ENCODE results near the gene SPATA31D1.
"Not testable (repeated sequence)": the region's sequence is repeated elsewhere in the genome, so short reads cannot be mapped to it uniquely, and the experiment has no call there.

SPATA31D1 gene

DNA sequence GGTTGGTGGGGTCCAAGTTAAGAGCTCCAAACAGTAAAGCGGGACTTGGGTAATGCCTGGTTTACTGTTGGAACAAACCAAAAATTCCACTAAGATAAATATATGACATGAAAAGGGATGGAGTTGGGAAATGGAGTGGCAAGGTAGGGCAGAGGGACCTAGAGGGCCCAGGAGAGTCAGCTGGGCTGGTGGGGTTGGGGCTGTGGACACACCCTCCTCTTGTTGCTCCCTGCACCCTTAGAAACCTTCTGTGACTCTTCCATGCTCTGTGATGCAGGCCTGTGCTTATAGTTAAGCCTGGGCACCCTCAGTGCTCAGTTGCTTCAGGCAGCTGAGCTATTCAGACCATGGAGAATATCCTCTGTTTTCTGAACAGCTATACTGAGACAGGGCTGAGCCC, at the start of gene SPATA31D1:
TSS of gene SPATA31D1 (plus strand) at position 301 of the 400 bp plus-strand sequence. CDS start at position 348, 47 bp downstream.
- DNase-seq, result not testable (repeated sequence)

- not testable (repeated sequence) for DNase-seq
These were observed 45.2 kb upstream of the SPATA31D1 start, which contains the start of gene SPATA31D3 for GRCh38 chr9:81943393-81943792. Gene SPATA31D3, plus strand, starts transcription at chr9:81943500. Its CDS starts 86 bp downstream, at chr9:81943586.

DNA sequence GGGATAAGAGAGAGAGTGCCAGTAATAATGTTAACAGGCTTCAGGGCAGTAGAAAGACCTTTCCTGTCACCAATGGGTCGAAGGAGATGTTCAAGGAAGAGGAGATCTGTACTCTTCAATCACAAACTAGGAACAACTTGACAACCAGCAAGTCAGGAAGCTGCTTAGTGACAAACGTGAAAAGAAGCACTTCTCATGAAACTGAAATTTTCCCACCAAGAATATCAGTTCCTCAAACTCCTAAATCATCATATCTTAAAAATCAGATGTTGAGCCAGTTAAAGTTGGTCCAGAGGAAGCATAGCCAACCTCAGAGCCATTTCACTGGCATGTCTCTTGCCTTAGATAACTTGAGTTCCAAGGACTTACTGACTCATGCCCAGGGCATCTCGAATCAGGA, 39.9 kb upstream of the SPATA31D1 start:
- not testable (repeated sequence) for DNase-seq

DNA sequence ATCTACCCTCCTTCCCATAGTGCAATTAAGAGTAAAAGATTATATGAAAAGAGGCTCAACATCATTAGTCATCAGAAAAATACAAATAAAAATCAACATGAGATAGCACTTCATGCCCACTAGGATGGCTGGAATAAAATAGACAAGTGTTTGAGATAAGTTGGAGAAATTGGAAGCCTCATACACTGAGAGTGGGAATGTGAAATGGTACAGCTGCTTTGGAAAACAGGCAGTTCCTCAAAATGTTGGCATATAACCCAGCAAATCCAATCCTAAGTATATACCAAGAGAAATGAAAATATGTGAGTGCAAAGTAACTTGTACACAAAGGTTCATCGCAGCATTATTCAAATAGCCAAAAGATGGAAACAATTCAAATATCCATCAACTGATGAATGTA, 35.5 kb upstream of the SPATA31D1 start:
- DNase-seq, result no peak

GRCh38 chr9:81955625-81956024, 32.9 kb upstream of the SPATA31D1 start:
- DNase-seq, result no peak

- DNase-seq, result no peak
These were observed 24.1 kb upstream of the SPATA31D1 start for GRCh38 chr9:81964218-81965171.

DNA sequence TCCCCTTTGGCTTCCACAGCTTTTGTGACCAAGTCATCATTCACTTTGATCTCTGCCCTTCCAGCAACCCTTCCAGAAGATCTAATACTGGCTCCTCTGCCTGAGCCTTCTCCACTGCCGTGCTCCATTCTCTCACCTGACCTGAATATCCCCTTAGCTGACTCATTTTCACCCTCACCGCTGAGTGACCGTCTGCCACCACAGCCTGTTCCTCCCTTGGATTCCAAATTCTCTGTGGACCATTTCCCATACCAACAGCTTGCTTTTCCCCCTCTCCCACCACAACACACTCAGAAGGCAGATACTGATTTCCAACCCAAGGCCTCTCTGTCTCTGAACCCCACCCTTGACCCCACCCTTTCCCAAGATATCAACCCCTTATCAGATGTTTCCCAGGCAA, 20.5 kb upstream of the SPATA31D1 start:
- DNase-seq, result no peak

DNA sequence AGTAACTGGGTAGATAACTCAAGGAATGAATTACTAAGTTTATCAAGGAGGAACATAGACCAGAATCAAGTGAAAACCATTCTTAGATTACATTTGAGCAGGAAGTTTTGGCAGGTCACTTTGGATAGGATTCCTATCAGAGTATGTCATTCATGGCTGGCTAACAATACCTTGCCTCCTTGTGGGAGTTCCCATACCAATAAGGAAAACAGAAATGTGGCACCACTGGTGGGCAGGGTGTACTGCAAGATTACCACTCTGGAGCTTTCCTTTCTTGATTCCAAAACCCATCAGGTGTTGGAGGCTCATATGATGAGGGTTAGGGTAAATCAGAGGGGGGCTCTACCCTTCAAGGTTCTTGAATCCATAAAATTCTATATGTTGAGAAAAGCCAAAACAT, 18.6 kb upstream of the SPATA31D1 start:
- no peak for DNase-seq

DNA sequence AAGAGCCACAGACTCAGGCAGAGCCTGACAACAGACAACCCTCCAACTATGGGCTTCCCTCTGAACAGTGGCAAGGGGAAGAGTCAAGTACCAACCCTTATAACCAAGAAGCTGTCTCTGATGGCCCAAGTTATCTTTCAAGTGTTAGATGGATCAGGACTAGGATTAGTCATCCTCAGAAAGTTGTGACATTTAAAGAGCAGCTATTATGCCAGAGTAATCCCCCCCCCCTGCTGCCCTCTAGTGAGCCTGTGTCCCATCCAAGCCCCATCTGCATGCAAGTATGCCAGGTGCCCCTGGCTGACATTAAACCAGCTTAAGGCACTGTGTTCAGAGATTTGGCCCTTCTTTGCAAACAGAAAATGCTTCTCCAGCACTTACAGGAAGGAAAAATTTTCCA, 16.8 kb upstream of the SPATA31D1 start:
- DNase-seq, result no peak

DNA sequence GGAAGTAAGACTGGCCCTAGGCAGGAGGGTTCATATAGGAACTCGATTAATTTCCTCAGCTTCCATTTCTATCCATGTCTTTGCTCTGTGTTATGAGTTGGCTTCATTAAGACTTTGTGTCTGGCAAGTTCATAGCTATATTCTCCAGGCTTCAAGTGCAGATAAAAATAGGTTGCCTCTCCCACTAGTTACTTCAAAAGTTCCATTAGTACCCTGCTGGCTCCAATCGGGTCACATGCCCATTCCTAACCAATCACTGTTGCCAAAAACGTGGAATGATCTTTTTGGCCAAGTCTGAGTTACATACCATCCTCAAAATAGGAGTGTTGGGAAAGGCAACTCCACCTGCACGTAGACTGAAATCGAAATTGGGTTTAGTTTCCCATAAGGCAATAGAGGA, 13.8 kb upstream of the SPATA31D1 start:
- DNase-seq, result no peak

DNA sequence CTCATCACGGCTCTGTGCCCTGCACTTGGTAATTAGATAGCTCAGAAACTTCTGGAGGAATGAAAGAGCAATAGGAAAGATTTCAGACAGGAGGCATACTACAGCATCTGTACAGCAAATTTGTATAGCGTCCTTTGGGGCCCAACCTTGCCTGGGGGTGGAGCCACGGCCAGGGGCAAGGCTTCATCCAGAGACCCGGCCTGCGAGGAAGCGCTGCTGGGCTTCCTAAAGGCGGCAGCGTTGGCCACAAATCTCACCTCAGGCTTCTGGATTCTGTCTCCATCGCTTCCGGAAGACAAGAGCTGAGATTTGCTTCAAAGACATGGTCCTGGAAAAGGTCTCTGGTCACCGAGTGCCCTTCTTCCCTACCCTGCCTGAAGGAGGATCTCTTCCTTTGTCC, 12.2 kb upstream of the SPATA31D1 start:
- no peak for DNase-seq

GRCh38 chr9:81979196-81979595, 9.4 kb upstream of the SPATA31D1 start:
- no peak for DNase-seq

GRCh38 chr9:81980568-81980967, 8.0 kb upstream of the SPATA31D1 start:
- DNase-seq, result no peak

GRCh38 chr9:81981883-81982282, 6.7 kb upstream of the SPATA31D1 start:
- DNase-seq, result no peak

- no peak for DNase-seq
These were observed 3.6 kb upstream of the SPATA31D1 start for GRCh38 chr9:81984928-81985327.

GRCh38 chr9:81986051-81986450, 2.5 kb upstream of the SPATA31D1 start:
- DNase-seq, result no peak

DNA sequence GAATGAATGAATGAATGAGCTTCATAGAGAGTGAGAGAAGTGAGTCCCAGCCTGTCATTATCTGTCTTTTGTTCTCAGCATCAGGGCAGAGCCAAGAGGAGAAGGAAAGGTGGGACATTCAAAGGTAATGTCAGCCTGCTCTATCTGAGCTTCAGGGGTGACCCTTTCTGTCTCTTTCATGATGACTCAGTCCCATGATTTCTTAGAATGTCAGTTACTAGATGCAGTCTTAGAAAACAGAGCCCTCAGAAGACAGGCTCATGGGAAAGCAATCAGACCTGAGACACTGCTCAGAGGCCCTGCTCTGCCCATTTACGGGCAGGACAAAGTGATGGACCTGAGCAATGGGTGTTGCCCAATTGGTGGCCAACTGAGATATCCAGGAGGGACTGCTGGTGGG, 1.1 kb downstream of the SPATA31D1 start:
- DNase-seq, result no peak

DNA sequence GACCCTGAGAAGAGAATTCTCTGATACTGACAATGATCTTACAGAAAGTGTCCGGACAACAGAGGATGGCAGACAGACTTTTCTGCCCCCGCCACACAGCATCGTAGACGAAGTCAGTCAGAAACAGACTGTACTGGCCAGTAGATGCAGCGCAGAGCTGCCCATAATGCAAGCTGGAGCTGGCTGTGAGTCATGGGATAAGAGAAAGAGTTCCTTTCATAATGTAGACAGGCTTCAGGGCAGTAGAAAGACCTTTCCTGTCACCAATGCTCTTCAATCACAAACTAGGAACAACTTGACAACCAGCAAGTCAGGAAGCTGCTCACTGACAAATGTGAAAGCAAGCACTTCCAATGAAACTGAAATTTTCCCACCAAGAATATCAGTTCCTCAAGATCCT, 5.1 kb downstream of the SPATA31D1 start:
- no peak for DNase-seq

DNA sequence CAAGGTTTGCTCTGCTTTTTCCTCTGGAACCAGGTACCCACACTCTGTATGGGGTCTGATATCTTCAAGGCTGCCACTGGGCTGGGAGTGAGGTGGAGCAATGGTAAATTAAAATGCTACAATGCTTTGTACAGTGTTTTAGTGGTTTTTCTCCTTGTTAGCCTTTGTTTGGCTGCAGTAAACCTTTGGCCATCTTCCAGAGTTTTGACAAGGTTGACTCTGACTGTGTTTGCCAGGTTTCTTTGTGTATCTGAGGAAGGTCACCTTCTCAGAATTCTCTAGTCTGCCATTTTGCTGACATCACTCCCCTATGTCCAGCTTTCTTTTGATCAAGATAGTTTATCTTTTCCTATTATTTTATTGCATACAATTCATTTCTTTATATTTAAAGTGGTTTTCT, 11.2 kb downstream of the SPATA31D1 start:
- DNase-seq, result no peak

GRCh38 chr9:82010711-82011110, 22.1 kb downstream of the SPATA31D1 start:
- DNase-seq, result no peak

DNA sequence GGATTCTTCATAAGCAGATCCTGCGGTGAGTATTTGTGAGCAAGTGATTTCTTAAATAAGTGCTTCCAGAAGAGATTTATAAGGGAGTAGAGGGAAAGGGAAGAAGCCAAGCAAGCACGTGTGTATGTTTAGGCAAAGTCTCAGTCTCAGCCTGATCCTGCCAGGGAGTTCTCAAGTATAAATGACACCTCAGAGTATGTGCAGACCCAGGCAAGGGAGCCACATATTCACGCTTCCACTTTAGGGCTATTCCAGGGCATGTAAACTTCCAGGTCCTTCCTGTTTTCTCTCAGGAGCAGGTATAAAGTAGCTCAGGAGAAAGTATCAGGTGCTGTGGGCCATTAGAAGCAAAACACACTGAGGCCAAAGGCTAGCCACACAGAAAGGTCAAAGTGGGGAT, 22.6 kb downstream of the SPATA31D1 start:
- no peak for DNase-seq

DNA sequence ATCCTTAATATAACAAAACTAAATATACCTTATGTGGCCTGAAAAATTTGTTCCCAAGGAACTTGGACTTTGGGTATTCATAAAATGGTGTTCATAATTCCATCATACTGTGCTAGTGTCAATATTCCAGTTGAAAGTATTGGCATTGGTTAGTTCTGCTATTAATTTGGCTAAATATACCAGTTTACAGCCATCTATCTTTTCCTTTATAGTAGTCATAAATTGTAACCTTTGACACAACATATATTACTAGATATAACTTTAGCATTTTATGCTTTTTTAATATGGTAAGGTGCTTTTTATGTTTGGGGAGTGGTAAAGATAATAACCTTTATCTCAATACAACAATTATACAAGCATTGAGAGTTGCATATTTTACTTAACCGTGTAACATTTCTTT, 23.7 kb downstream of the SPATA31D1 start:
- DNase-seq, result no peak

- DNase-seq, result no peak
These were observed 31.8 kb downstream of the SPATA31D1 start for GRCh38 chr9:82020331-82020730.

DNA sequence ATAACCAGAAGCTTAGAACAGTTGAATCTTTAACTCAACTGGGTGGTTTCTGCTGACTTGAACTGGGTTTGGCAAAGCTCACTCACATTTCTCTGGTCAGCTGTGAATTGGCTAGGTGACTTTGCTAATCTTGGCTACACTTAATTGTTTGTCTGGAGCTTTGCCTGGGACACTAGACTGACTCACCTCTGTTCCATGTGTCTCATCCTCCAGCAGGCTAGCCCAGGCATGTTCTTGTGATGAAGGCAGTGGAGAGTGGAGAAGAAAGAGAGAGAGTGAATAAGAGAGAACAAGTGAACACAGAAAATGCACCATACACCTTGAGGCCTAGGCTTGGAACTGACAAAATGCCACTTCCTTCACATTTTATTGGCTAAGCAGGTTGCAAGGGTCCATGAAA, 32.6 kb downstream of the SPATA31D1 start:
- no peak for DNase-seq

- DNase-seq, result no peak
These were observed 33.5 kb downstream of the SPATA31D1 start for GRCh38 chr9:82022121-82022520.
